ENCODE results near the gene NPEPL1. TPM values are rescaled to one million over a fixed set of nuclear protein-coding genes. Genes with fewer than 3 reads are reported as not detected.
A peak's percentile ranks its signal among the peaks of the same experiment; 100 is the strongest.

Gene NPEPL1
- total RNA-seq, 6 donors from 2014 or later: 19.4 to 198 (median 50.9) TPM

DNA sequence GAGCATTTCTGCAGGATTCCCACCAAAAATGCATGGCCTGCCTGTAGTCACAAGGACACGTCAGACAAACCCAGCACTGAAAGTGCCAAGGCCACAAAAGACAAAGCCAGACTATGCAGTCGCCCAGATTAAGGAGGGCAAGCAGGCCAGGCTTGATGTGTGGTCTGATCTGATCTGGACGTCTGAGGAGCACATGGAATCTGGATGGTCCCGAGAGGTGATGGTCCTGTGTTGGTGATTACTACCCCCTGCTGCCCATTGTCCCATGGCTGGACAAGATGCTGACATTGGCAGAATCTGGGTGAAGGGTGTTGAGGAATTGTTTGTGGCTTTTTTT is 17.1 kb downstream of the NPEPL1 start:
- H3K36me3 ChIP-seq: peaks cover 0 to 43% (median 19%) of the 10 kb centered on the region in 4 donors
- H3K27me3 ChIP-seq: no peaks in the 10 kb centered on the region
- H3K4me3 ChIP-seq: no peak overlapping the region
- TF ChIP-seq POLR2AphosphoS5 (IDR thresholded peaks at IDR 0.05) (no peak), EP300 (IDR thresholded peaks at IDR 0.05) (no peak)
- no peak for ATAC-seq (ENCODE audit: low FRiP score in 2 of 2)
- 87 to 89% methylated on average over 3 to 4 of the region's 4 CpGs for WGBS, 2 donors
- no peaks in the 10 kb centered on the region for H3K4me1 ChIP-seq
- DNase-seq: no peak
- H3K27ac ChIP-seq: no peak overlapping the region
- H3K9me3 ChIP-seq: no peaks in the 10 kb centered on the region

- WGBS, 2 donors: 82 to 89% methylated on average over 13 to 17 of the region's 17 CpGs
- no peaks in the 10 kb centered on the region for H3K9me3 ChIP-seq
- H3K27me3 ChIP-seq: no peaks in the 10 kb centered on the region
- no peak overlapping the region for H3K4me3 ChIP-seq
- no peaks in the 10 kb centered on the region for H3K4me1 ChIP-seq
- no peak overlapping the region for H3K27ac ChIP-seq
- H3K36me3 ChIP-seq: peaks cover 0 to 36% (median 18%) of the 10 kb centered on the region in 4 donors
- TF ChIP-seq CTCF (IDR thresholded peaks at IDR 0.05) (no peak), POLR2AphosphoS5 (IDR thresholded peaks at IDR 0.05) (no peak), EP300 (IDR thresholded peaks at IDR 0.05) (no peak), POLR2A (IDR thresholded peaks at IDR 0.05) (no peak)
- DNase-seq: peak in 1 of 2 donors; percentile 18
- no peak for ATAC-seq (ENCODE audit: low FRiP score in 2 of 2)
Measured at GRCh38 chr20:58710481-58711265, 18.1 kb downstream of the NPEPL1 start.

DNA sequence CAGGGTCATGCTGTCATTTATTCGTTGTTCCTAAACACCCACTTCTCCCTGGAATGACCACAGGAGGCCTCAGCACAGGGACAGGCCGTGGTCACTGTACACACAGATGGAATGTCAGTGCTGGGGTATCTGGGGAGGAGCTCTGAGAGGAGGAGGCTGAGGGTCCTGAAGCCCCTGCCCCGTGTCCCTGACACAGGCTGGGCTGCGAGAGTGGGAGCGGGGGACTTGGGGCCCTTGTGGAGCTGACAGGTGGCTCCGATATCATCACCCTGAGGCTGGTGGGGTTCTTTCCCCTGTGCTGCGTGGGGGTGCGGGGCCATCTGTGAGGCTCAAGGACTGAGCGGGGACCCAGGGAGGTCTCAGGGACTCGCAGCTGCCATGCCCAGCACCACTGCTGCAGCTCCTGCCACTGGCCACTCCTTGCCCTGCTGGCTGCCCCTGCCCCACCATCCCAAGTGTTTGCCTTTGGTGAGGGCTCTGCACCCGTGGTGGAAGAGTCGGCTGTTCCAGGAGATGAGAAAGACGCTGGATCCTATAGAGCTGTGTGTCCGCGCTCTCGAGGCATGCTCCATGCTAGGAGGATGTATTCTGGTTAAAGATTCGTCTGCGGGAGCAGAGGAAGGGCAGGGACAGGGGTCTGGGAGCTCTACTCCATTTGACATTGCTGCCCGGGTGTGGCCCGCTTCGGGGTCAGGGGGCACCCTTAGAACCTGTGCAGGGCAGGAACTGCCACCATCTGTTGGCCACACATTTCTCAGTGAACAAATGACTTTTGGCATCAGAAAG is 18.9 kb downstream of the NPEPL1 start:
- H3K9me3 ChIP-seq: no peaks in the 10 kb centered on the region
- no peaks in the 10 kb centered on the region for H3K27me3 ChIP-seq
- no peak overlapping the region for H3K27ac ChIP-seq
- DNase-seq (no peak), ATAC-seq (ENCODE audit: low FRiP score in 2 of 2) (no peak)
- no peak overlapping the region for H3K4me3 ChIP-seq
- H3K36me3 ChIP-seq: peaks cover 0 to 36% (median 19%) of the 10 kb centered on the region in 4 donors
- WGBS, 2 donors: 92 to 94% methylated on average over 12 to 21 of the region's 21 CpGs
- TF ChIP-seq POLR2A (IDR thresholded peaks at IDR 0.05): no peak
- no peak for TF ChIP-seq EP300 (IDR thresholded peaks at IDR 0.05)
- TF ChIP-seq POLR2AphosphoS5 (IDR thresholded peaks at IDR 0.05): no peak
- no peak for TF ChIP-seq CTCF (IDR thresholded peaks at IDR 0.05)
- no peaks in the 10 kb centered on the region for H3K4me1 ChIP-seq

DNA sequence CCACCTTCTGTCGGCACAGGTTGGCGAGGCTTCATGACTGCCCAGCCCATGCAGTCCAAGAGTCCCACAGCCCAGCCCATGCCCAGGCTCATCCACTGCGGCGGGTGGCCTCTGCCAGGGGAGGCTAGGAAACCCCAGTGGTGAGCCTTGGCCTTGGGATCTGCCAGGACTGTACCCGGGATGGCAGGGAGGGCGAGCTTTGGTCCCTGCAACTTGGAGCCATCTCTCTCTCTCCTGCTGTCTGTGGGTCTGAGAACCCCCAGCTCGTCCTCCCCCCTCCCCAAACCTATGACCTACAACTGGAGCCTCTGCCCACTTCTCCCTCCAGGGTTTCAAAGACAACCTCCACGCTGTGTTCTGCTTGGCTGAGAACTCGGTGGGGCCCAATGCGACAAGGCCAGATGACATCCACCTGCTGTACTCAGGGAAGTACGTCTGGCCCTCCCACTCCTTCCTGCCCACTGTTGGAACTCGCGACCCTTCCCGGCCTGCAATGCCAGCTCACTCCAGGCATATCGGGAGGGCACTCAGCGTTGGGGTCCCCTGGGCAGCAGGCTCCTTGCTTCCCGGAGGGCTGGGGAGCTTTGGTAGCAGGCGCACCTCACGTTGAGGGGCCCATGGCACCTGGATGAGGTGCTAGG is 19.7 kb downstream of the NPEPL1 start:
- Histone ChIP-seq H3K27me3 (no peaks in the 10 kb centered on the region), H3K27ac (no peak overlapping the region), H3K4me1 (no peaks in the 10 kb centered on the region), H3K36me3 (peaks cover 0 to 31% (median 14%) of the 10 kb centered on the region in 4 donors), H3K9me3 (no peaks in the 10 kb centered on the region), H3K4me3 (no peak overlapping the region)
- 82 to 89% methylated on average over 11 to 19 of the region's 19 CpGs for WGBS, 2 donors
- TF ChIP-seq EP300 (IDR thresholded peaks at IDR 0.05) (no peak), POLR2A (IDR thresholded peaks at IDR 0.05) (no peak), POLR2AphosphoS5 (IDR thresholded peaks at IDR 0.05) (no peak), CTCF (IDR thresholded peaks at IDR 0.05) (no peak)
- DNase-seq (peak in 1 of 2 donors; percentile 18), ATAC-seq (ENCODE audit: low FRiP score in 2 of 2) (no peak)
